GM23248 (cell line): ENCODE data around the gene TTC1.

Experiments
- EZH2 ChIP-seq: fragments of 200-600 bp; sonication (generic); IDR thresholded peaks from 2 replicates; pipeline ENCODE4 v1.6.1; 2018; ENCODE audit warnings: antibody characterized with exemption, mild to moderate bottlenecking; ENCODE audit not compliant: insufficient read depth, poor library complexity, severe bottlenecking
- EZH2phosphoT487 ChIP-seq: fragments of 200-600 bp; sonication (generic); IDR thresholded peaks from 2 replicates; pipeline ENCODE4 v1.6.1; 2018; ENCODE audit warnings: antibody characterized with exemption, moderate library complexity, mild to moderate bottlenecking, low read depth; ENCODE audit not compliant: insufficient read depth

DNA sequence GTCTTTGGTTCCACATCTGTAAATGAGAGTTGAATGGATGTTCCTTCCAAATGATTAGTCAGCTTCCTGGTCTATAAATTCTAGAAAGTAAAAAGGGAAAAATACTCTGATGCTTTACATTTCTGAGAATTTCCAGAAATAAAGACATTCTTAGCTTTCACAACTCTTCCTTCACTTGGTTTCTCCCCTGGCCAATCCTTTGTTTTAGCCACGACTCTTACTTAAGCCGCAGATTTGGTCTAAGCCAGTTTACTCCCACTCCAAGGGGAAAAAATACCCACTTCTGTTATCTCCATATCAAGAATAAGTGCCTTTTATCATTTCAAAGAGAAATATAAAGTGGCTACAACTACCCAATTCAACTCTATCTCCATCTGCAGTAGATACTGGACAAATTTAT lies 80.6 kb downstream of the TTC1 start:
- TF ChIP-seq EZH2 (no peak), EZH2phosphoT487 (no peak)
